ENCODE results near the gene APBA2. TPM values are rescaled to one million over a fixed set of nuclear protein-coding genes. Genes with fewer than 3 reads are reported as not detected.
A peak's percentile ranks its signal among the peaks of the same experiment; 100 is the strongest.

The APBA2 gene
- total and polyA plus RNA-seq, 2 of the 4 experiments (the other 2 are of a cell fraction), result 21.7 to 33.0 TPM

DNA sequence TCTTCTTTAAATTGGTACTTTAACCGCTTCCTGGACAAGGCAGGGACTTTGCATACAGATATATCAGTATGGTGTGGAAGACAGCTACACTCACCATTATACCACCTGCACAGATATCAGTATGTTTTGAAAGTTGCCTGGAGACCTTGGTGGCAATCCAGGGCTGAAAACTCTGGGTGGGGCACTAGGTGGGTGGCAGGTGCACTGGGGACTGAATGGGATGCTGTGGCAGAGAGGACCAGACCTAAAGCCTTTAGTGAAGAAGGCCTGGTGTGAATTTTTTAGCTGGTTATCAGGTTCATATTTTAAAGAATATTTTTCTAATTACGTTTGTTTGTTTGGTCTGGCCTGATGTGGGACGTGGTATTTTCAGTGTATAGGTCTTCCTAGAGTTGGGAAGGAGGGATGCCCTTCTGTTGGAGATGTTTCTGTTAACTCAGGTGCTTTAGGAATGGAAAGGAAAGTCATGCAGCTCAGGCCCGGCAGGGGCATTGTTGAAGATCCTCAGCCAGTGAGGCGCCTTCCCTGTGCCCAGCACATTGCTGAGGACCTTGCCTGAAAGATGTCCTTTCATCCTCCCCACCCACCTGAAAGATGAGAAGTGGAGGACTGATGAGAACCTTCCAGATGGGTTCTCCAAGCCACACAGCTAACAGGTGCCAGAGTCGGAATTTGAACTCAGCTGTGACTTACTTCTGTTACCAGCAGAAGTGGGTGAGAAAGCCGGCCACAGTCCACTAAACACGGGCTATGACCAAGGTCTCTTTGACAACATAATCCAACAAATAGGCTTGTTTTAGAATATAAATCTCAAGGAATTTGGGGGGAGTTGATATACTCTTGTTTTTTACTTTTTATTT is 77.3 kb downstream of the APBA2 start:
- BruUV-seq (replicated peaks), result no TSS peak
- H4K8ac ChIP-seq (ENCODE audit: low read depth in 2 of 2, low read length in 2 of 2), result no peak overlapping the region
- ChIA-PET POLR2A (ENCODE audit: unreplicated experiment) (no interaction called here), CTCF (no interaction called here)
- H3K4me3 ChIP-seq (ENCODE audit: insufficient read depth, low read depth, low read length), result no peak overlapping the region
- no peak overlapping the region for H2AFZ ChIP-seq (replicated peaks; ENCODE audit: low read length, poor library complexity)
- peaks cover 9% of the 10 kb centered on the region; the same call in 1 of the 2 replicates for H3K4me1 ChIP-seq (ENCODE audit: control insufficient read depth, insufficient read depth, low read length)
- H3K9ac ChIP-seq (ENCODE audit: low read depth, low read length), result no peak overlapping the region
- no peak for ATAC-seq (ENCODE audit: low read depth)
- no peaks in the 10 kb centered on the region for H3K9me3 ChIP-seq (ENCODE audit: control insufficient read depth, insufficient read depth, low read length)
- no peaks in the 10 kb centered on the region; the same call in 1 of the 2 replicates for H3K36me3 ChIP-seq (ENCODE audit: control insufficient read depth, insufficient read depth, low read length)
- peak overlapping the region; percentile 70 for H2AK5ac ChIP-seq (ENCODE audit: low read depth, low read length)
- no peaks in the 10 kb centered on the region for H3K27me3 ChIP-seq (ENCODE audit: control insufficient read depth, insufficient read depth, low read length)
- in situ Hi-C loops (cut with MboI; ENCODE audit: low sequenced_read_pairs), result no loop called here
- H3K18ac ChIP-seq (ENCODE audit: low read depth, low read length), result no peak overlapping the region
- H2BK120ac ChIP-seq (ENCODE audit: low read depth, low read length), result no peak overlapping the region
- H2BK15ac ChIP-seq (ENCODE audit: low read depth, low read length), result peak overlapping the region; percentile 34; the same call in 1 of the 3 replicates
- no peak for DNase-seq
- peaks cover 9 to 42% of the 10 kb centered on the region in 2 experiments for H3K79me1 ChIP-seq (ENCODE audit: low read depth in 1 of 2, low read length in 2 of 2)
- H3K27ac ChIP-seq (ENCODE audit: insufficient read depth, low read length), result no peak overlapping the region
- H2BK5ac ChIP-seq (ENCODE audit: low read depth, low read length, poor library complexity, severe bottlenecking), result no peak overlapping the region
- H3K9me1 ChIP-seq (ENCODE audit: insufficient read depth, low read length), result peaks cover 6% of the 10 kb centered on the region
- no peak overlapping the region for H4K91ac ChIP-seq (ENCODE audit: insufficient read depth, low read depth, low read length)
- H2AK9ac ChIP-seq (replicated peaks; ENCODE audit: low read depth, low read length, poor library complexity), result no peak overlapping the region
- H4K20me1 ChIP-seq (ENCODE audit: insufficient read depth, low read length), result no peaks in the 10 kb centered on the region
- peak overlapping the region; percentile 25; the same call in 1 of the 2 replicates for H2BK20ac ChIP-seq (ENCODE audit: low read depth, low read length)
- no peak overlapping the region for H4K5ac ChIP-seq (ENCODE audit: low read depth, low read length)
- dilution Hi-C loops (cut with HindIII; ENCODE audit: low sequenced_read_pairs, unreplicated experiment), result no loop called here
- no peak for TF ChIP-seq RCOR1 (IDR thresholded peaks at IDR 0.05; ENCODE audit: insufficient replicate concordance, low read length)
- no peak for TF ChIP-seq RAD21 (IDR thresholded peaks at IDR 0.05; ENCODE audit: low read length)
- no peak for TF ChIP-seq SMC3 (IDR thresholded peaks at IDR 0.05; ENCODE audit: low read depth, low read length)
- TF ChIP-seq MAZ (IDR thresholded peaks at IDR 0.05; ENCODE audit: borderline replicate concordance, low read depth, low read length), result no peak
- TF ChIP-seq CHD1 (IDR thresholded peaks at IDR 0.05; ENCODE audit: low read depth, low read length), result no peak
- H3K4me2 ChIP-seq (ENCODE audit: low read depth, low read length), result no peak overlapping the region
- intact Hi-C loops (cut with micrococcal nuclease), result no loop called here
- WGBS, 2 experiments (ENCODE audit: extremely low coverage in 2 of 2, insufficient read length in 1 of 2), result 100% methylated on average over 1 of the region's 8 CpGs; no CpG with 5 or more reads in 1 of the 2 experiments
- H3K23ac ChIP-seq (ENCODE audit: low read depth, low read length), result no peak overlapping the region
- H3K4ac ChIP-seq (ENCODE audit: low read depth, low read length), result peak overlapping the region; percentile 61; the same call in 1 of the 2 replicates
- no peak overlapping the region for H3K14ac ChIP-seq (replicated peaks; ENCODE audit: low read depth, low read length)
- H3K56ac ChIP-seq (ENCODE audit: extremely low read depth, insufficient read depth, low read length), result no peak overlapping the region
